Colonic mucosa (tissue), 4 donors: Measurements from ENCODE around the gene NPTX2. TPM values are rescaled to one million over a fixed set of nuclear protein-coding genes. Genes with fewer than 3 reads are reported as not detected.

Experiments used
- DNase-seq: peaks from one replicate; pipeline ENCODE4 v3.0.0-alpha.2; 2020
- H3K27ac ChIP-seq: fragments of 200-600 bp; one replicate; pipeline ENCODE4 v1.8.0; 2021
- H3K27me3 ChIP-seq: fragments of 200-600 bp; one replicate; pipeline ENCODE4 v1.8.0; 2021
- H3K36me3 ChIP-seq: fragments of 200-600 bp; one replicate; pipeline ENCODE4 v1.8.0; 2021
- H3K4me1 ChIP-seq: fragments of 200-600 bp; one replicate; pipeline ENCODE4 v1.8.0; 2021; ENCODE audit warnings: mild to moderate bottlenecking
- H3K4me3 ChIP-seq: fragments of 200-600 bp; one replicate; pipeline ENCODE4 v1.8.0; 2021
- H3K9ac ChIP-seq, 2 donors: one replicate each; pipeline ENCODE4 v1.7.0; 2013; ENCODE audit warnings: control low read depth in 2 of 2, low read depth in 2 of 2, low read length in 2 of 2
- H3K9me3 ChIP-seq: fragments of 200-600 bp; one replicate; pipeline ENCODE4 v1.8.0; 2021
- CTCF ChIP-seq: fragments of 200-600 bp; IDR thresholded peaks from one replicate; pipeline ENCODE4 v1.8.0; 2022; ENCODE audit warnings: antibody characterized with exemption, mild to moderate bottlenecking
- intact Hi-C: fragments of 100-400 bp; cut with DNase I; formaldehyde crosslinking; loops from one replicate; pipeline ENCODE4 v1.14.1; 2022
- total RNA-seq, 2 donors: library from RNA; stranded (reverse); fragmentation: NEBNext Ultra II Directional in 1 of 2; extraction: Animal tissue kit (Norgen Biotek cat#: 25700) in 1 of 2; gene quantifications; one replicate each; pipeline ENCODE4 v1.2.1, GENCODE V29; 2021
- donor health status: healthy.
- donor health status: DM: no; HTN: no; CAD: no.
- donor health status: DM: no; HTN: no; CAD: no.

The NPTX2 gene
- total RNA-seq, 2 donors from 2014 or later: 0.89 to 1.6 TPM

GRCh38 chr7:98646465-98646864 lies 29.4 kb downstream of the NPTX2 start:
- H3K9me3 ChIP-seq: no peaks in the 10 kb centered on the region
- no peak overlapping the region for H3K27ac ChIP-seq
- no peaks in the 10 kb centered on the region for H3K36me3 ChIP-seq
- H3K4me3 ChIP-seq: no peak overlapping the region
- H3K27me3 ChIP-seq: no peaks in the 10 kb centered on the region
- TF ChIP-seq CTCF: no peak
- H3K9ac ChIP-seq: no peak overlapping the region
- intact Hi-C loops: no loop called here
- no peak for DNase-seq
- H3K4me1 ChIP-seq: no peaks in the 10 kb centered on the region

- DNase-seq: no peak
- H3K36me3 ChIP-seq: no peaks in the 10 kb centered on the region
- H3K4me3 ChIP-seq: no peak overlapping the region
- H3K9me3 ChIP-seq: no peaks in the 10 kb centered on the region
- H3K4me1 ChIP-seq: no peaks in the 10 kb centered on the region
- H3K27me3 ChIP-seq: no peaks in the 10 kb centered on the region
- no peak for TF ChIP-seq CTCF
- intact Hi-C loops: no loop called here
- H3K9ac ChIP-seq: no peak overlapping the region
- H3K27ac ChIP-seq: no peak overlapping the region
Measured at GRCh38 chr7:98647326-98647725, 30.2 kb downstream of the NPTX2 start.

- Histone ChIP-seq H3K9me3 (no peaks in the 10 kb centered on the region), H3K36me3 (no peaks in the 10 kb centered on the region), H3K4me1 (no peaks in the 10 kb centered on the region), H3K4me3 (no peak overlapping the region), H3K9ac (no peak overlapping the region), H3K27ac (no peak overlapping the region), H3K27me3 (no peaks in the 10 kb centered on the region)
- no peak for TF ChIP-seq CTCF
- DNase-seq: no peak
- intact Hi-C loops: no loop called here
Measured at GRCh38 chr7:98651760-98652159, 34.7 kb downstream of the NPTX2 start.

- Histone ChIP-seq H3K9ac (no peak overlapping the region), H3K36me3 (no peaks in the 10 kb centered on the region), H3K27me3 (no peaks in the 10 kb centered on the region), H3K4me3 (no peak overlapping the region), H3K4me1 (no peaks in the 10 kb centered on the region), H3K27ac (no peak overlapping the region), H3K9me3 (no peaks in the 10 kb centered on the region)
- intact Hi-C loops: no loop called here
- no peak for TF ChIP-seq CTCF
- no peak for DNase-seq
Measured at GRCh38 chr7:98653601-98654310, 36.7 kb downstream of the NPTX2 start.

- H3K27me3 ChIP-seq: no peaks in the 10 kb centered on the region
- DNase-seq: no peak
Measured at GRCh38 chr7:98654524-98655272, 37.6 kb downstream of the NPTX2 start.

More at GRCh38 chr7:98654524-98655272, 37.6 kb downstream of the NPTX2 start:
- intact Hi-C loops: no loop called here
- Histone ChIP-seq H3K9me3 (no peaks in the 10 kb centered on the region), H3K9ac (no peak overlapping the region), H3K4me1 (no peaks in the 10 kb centered on the region), H3K4me3 (no peak overlapping the region), H3K36me3 (no peaks in the 10 kb centered on the region), H3K27ac (no peak overlapping the region)
- TF ChIP-seq CTCF: no peak
